Measurements from ENCODE around the gene ASTN2. TPM values are rescaled to one million over a fixed set of nuclear protein-coding genes. Genes with fewer than 3 reads are reported as not detected.

Gene ASTN2
- polyA plus RNA-seq, 1 donor from 2014 or later = 6.8 TPM

DNA sequence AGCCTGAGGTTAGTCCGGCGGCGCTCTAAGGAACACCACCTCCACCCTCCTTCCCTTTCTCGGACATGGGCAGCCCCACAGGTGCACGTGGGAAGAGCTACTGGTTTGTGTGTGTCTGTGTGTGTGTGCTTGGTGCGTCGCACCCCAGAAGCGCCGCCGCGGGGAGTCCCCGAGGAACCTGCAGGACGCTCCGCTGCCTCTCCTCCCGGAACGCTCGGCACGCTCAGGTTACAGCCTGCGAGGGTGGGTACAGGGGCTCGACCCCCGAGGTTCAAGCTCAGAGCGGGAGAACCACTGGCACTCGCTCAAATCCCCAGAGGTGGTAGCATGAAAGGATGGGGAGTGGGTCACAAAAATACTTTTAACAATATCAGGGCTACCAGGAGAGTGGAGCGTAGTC is 2.0 kb downstream of the ASTN2 start:
- Histone ChIP-seq H3K9me3 (ENCODE audit: low read length) (no peaks in the 10 kb centered on the region), H3K79me2 (replicated peaks; ENCODE audit: insufficient read depth, low read length) (no peaks in the 10 kb centered on the region), H3K4me2 (ENCODE audit: low read length) (peak overlapping the region; percentile 81), H3K4me3 (ENCODE audit: low read length) (peak overlapping the region; percentile 89), H2AFZ (ENCODE audit: low read depth, low read length) (no peak overlapping the region), H3F3A (ENCODE audit: insufficient read depth, low read length, poor library complexity, severe bottlenecking) (peaks cover 5% of the 10 kb centered on the region), H3K27ac (ENCODE audit: low read length) (no peak overlapping the region), H3K9ac (ENCODE audit: low read length) (peak overlapping the region; percentile 71), H3K36me3 (ENCODE audit: insufficient read depth, low read length) (no peaks in the 10 kb centered on the region), H4K20me1 (ENCODE audit: insufficient read depth) (no peaks in the 10 kb centered on the region), H3K27me3 (ENCODE audit: insufficient read depth, low read depth, low read length) (peaks cover 31% of the 10 kb centered on the region), H3K9me2 (ENCODE audit: insufficient read depth, low read length) (no peaks in the 10 kb centered on the region)
- TF ChIP-seq SMC3 (conservative IDR thresholded peaks at IDR 0.05; ENCODE audit: poor library complexity) (no peak), RAD21 (conservative IDR thresholded peaks at IDR 0.05) (no peak), POLR2AphosphoS5 (IDR thresholded peaks at IDR 0.05) (no peak), EZH2 (IDR thresholded peaks at IDR 0.05; ENCODE audit: borderline replicate concordance, insufficient read depth, low read length, poor library complexity, severe bottlenecking) (no peak), TAF1 (IDR thresholded peaks at IDR 0.05; ENCODE audit: low read depth) (no peak), EP300 (conservative IDR thresholded peaks at IDR 0.05; ENCODE audit: poor library complexity, severe bottlenecking) (no peak), MXI1 (conservative IDR thresholded peaks at IDR 0.05; ENCODE audit: poor library complexity, severe bottlenecking) (no peak)
- TF ChIP-seq, protein P1, sequence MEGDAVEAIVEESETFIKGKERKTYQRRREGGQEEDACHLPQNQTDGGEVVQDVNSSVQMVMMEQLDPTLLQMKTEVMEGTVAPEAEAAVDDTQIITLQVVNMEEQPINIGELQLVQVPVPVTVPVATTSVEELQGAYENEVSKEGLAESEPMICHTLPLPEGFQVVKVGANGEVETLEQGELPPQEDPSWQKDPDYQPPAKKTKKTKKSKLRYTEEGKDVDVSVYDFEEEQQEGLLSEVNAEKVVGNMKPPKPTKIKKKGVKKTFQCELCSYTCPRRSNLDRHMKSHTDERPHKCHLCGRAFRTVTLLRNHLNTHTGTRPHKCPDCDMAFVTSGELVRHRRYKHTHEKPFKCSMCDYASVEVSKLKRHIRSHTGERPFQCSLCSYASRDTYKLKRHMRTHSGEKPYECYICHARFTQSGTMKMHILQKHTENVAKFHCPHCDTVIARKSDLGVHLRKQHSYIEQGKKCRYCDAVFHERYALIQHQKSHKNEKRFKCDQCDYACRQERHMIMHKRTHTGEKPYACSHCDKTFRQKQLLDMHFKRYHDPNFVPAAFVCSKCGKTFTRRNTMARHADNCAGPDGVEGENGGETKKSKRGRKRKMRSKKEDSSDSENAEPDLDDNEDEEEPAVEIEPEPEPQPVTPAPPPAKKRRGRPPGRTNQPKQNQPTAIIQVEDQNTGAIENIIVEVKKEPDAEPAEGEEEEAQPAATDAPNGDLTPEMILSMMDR (IDR thresholded peaks at IDR 0.05; ENCODE audit: poor library complexity, severe bottlenecking) = no peak
- TF ChIP-seq, protein P2, sequence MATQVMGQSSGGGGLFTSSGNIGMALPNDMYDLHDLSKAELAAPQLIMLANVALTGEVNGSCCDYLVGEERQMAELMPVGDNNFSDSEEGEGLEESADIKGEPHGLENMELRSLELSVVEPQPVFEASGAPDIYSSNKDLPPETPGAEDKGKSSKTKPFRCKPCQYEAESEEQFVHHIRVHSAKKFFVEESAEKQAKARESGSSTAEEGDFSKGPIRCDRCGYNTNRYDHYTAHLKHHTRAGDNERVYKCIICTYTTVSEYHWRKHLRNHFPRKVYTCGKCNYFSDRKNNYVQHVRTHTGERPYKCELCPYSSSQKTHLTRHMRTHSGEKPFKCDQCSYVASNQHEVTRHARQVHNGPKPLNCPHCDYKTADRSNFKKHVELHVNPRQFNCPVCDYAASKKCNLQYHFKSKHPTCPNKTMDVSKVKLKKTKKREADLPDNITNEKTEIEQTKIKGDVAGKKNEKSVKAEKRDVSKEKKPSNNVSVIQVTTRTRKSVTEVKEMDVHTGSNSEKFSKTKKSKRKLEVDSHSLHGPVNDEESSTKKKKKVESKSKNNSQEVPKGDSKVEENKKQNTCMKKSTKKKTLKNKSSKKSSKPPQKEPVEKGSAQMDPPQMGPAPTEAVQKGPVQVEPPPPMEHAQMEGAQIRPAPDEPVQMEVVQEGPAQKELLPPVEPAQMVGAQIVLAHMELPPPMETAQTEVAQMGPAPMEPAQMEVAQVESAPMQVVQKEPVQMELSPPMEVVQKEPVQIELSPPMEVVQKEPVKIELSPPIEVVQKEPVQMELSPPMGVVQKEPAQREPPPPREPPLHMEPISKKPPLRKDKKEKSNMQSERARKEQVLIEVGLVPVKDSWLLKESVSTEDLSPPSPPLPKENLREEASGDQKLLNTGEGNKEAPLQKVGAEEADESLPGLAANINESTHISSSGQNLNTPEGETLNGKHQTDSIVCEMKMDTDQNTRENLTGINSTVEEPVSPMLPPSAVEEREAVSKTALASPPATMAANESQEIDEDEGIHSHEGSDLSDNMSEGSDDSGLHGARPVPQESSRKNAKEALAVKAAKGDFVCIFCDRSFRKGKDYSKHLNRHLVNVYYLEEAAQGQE (IDR thresholded peaks at IDR 0.05; ENCODE audit: borderline replicate concordance) = no peak

DNA sequence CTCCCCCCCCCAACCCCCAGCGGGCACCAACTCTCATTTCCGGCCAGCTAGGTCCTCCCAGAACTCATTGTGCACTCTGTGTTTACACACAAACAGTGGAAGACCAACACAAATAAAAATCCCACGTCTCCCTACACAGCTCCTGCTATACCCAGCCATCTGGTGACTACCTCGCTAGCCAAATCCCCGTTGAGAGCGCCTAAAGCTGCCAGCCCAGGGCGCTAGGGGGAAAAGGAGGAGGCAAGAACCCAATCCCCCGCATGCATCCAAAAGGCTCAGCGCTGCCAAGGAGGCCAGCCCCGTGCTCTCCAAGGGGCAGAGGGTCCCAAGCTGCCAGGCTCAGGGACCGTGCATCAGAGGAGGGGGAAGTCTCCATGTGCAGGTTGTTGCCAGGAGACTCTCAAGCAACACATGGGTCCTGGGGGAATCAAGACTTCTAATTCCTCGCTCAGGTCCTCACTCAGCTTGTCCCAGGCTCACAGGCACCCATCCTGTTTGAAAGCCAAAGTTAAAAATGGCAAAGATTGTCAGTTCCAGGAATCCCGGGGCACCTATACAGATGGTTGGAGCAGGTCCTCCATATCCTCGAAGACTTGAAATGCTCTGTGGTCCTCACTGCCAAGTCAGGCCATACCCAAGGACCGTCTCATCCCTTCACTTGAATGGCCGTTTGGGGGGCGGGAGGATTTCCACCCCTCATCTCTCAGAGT is 2.7 kb downstream of the ASTN2 start:
- no peak overlapping the region for H3K9ac ChIP-seq (ENCODE audit: low read length)
- peak overlapping the region; percentile 89 for H3K4me3 ChIP-seq (ENCODE audit: low read length)
- H3F3A ChIP-seq (ENCODE audit: insufficient read depth, low read length, poor library complexity, severe bottlenecking) = peaks cover 5% of the 10 kb centered on the region
- H2AFZ ChIP-seq (ENCODE audit: low read depth, low read length) = no peak overlapping the region
- H3K4me2 ChIP-seq (ENCODE audit: low read length) = peak overlapping the region; percentile 81
- TF ChIP-seq, protein P2 (IDR thresholded peaks at IDR 0.05; ENCODE audit: borderline replicate concordance) = no peak
- TF ChIP-seq TAF1 (IDR thresholded peaks at IDR 0.05; ENCODE audit: low read depth) = no peak
- TF ChIP-seq RAD21 (conservative IDR thresholded peaks at IDR 0.05) = no peak
- TF ChIP-seq, protein P1 (IDR thresholded peaks at IDR 0.05; ENCODE audit: poor library complexity, severe bottlenecking) = no peak
- no peak for TF ChIP-seq MXI1 (conservative IDR thresholded peaks at IDR 0.05; ENCODE audit: poor library complexity, severe bottlenecking)
- TF ChIP-seq EP300 (conservative IDR thresholded peaks at IDR 0.05; ENCODE audit: poor library complexity, severe bottlenecking) = no peak
- TF ChIP-seq POLR2AphosphoS5 (IDR thresholded peaks at IDR 0.05) = no peak
- TF ChIP-seq SMC3 (conservative IDR thresholded peaks at IDR 0.05; ENCODE audit: poor library complexity) = no peak
- no peak for TF ChIP-seq EZH2 (IDR thresholded peaks at IDR 0.05; ENCODE audit: borderline replicate concordance, insufficient read depth, low read length, poor library complexity, severe bottlenecking)
- H4K20me1 ChIP-seq (ENCODE audit: insufficient read depth) = no peaks in the 10 kb centered on the region
- H3K36me3 ChIP-seq (ENCODE audit: insufficient read depth, low read length) = no peaks in the 10 kb centered on the region
- H3K27me3 ChIP-seq (ENCODE audit: insufficient read depth, low read depth, low read length) = peaks cover 31% of the 10 kb centered on the region
- H3K9me3 ChIP-seq (ENCODE audit: low read length) = no peaks in the 10 kb centered on the region
- H3K27ac ChIP-seq (ENCODE audit: low read length) = no peak overlapping the region
- no peaks in the 10 kb centered on the region for H3K79me2 ChIP-seq (replicated peaks; ENCODE audit: insufficient read depth, low read length)
- H3K9me2 ChIP-seq (ENCODE audit: insufficient read depth, low read length) = no peaks in the 10 kb centered on the region
